Measurements from ENCODE around the gene FANK1. TPM values are rescaled to one million over a fixed set of nuclear protein-coding genes. Genes with fewer than 3 reads are reported as not detected.
A peak's percentile ranks its signal among the peaks of the same experiment; 100 is the strongest.
"Not testable (repeated sequence)": the region's sequence is repeated elsewhere in the genome, so short reads cannot be mapped to it uniquely, and the experiment has no call there.

FANK1 gene
- total RNA-seq, 2 donors from 2014 or later, result 1.0 to 7.3 TPM

GRCh38 chr10:125925262-125925834 is 29.0 kb downstream of the FANK1 start:
- no peak overlapping the region for H3K4me3 ChIP-seq
- intact Hi-C loops (cut with DNase I), result no loop called here
- no peaks in the 10 kb centered on the region for H3K36me3 ChIP-seq (replicated peaks in 1 of 2; ENCODE audit: insufficient read depth in 1 of 2, low read depth in 2 of 2)
- H3K27ac ChIP-seq, result peak overlapping the region in 1 of 4 donors; percentile 28
- ATAC-seq, result peak; percentile 40
- peak in 1 of 4 donors; percentile 28 for DNase-seq
- H3K4me1 ChIP-seq, result peaks cover 5% of the 10 kb centered on the region
- TF ChIP-seq POLR2A (IDR thresholded peaks at IDR 0.05), result no peak
- TF ChIP-seq, protein P1, sequence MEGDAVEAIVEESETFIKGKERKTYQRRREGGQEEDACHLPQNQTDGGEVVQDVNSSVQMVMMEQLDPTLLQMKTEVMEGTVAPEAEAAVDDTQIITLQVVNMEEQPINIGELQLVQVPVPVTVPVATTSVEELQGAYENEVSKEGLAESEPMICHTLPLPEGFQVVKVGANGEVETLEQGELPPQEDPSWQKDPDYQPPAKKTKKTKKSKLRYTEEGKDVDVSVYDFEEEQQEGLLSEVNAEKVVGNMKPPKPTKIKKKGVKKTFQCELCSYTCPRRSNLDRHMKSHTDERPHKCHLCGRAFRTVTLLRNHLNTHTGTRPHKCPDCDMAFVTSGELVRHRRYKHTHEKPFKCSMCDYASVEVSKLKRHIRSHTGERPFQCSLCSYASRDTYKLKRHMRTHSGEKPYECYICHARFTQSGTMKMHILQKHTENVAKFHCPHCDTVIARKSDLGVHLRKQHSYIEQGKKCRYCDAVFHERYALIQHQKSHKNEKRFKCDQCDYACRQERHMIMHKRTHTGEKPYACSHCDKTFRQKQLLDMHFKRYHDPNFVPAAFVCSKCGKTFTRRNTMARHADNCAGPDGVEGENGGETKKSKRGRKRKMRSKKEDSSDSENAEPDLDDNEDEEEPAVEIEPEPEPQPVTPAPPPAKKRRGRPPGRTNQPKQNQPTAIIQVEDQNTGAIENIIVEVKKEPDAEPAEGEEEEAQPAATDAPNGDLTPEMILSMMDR (IDR thresholded peaks at IDR 0.05), result no peak
- H3K9me3 ChIP-seq, result no peaks in the 10 kb centered on the region
- no peaks in the 10 kb centered on the region for H3K27me3 ChIP-seq
- 39 to 41% methylated on average over 5 of the region's 5 CpGs for WGBS, 2 donors

DNA sequence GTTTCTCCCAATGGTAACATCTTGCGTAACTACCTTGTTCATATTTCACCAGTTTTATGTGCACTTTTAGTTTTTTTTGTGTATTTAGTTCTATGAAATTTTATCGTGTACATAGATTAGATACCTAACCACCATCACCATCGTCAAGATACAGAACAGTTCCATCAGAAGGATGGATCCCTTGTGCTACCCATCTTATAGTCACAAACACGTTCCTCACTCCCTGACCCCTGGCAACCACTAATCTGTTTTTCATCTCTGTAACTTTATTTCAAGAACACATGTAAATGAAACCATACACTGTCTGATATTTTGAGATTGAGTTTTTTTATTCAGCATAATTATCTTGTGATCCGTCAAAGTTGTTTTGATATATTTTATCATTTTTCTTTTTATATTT is 29.9 kb downstream of the FANK1 start:
- no peaks in the 10 kb centered on the region for H3K27me3 ChIP-seq
- H3K9me3 ChIP-seq, result no peaks in the 10 kb centered on the region
- ATAC-seq (no peak), DNase-seq (no peak)
- no peaks in the 10 kb centered on the region for H3K4me1 ChIP-seq
- H3K27ac ChIP-seq, result no peak overlapping the region
- TF ChIP-seq POLR2A (IDR thresholded peaks at IDR 0.05), result no peak
- TF ChIP-seq, protein P1 (IDR thresholded peaks at IDR 0.05), result no peak
- 39 to 48% methylated on average over 5 of the region's 5 CpGs for WGBS, 2 donors
- intact Hi-C loops (cut with DNase I), result no loop called here
- H3K36me3 ChIP-seq (replicated peaks in 1 of 2; ENCODE audit: insufficient read depth in 1 of 2, low read depth in 2 of 2), result no peaks in the 10 kb centered on the region
- H3K4me3 ChIP-seq, result no peak overlapping the region

GRCh38 chr10:125927265-125927664 is 30.9 kb downstream of the FANK1 start:
- whole genome bisulfite sequencing, 2 donors, result 69 to 76% methylated on average over 5 of the region's 5 CpGs
- DNase-seq; H3K36me3 ChIP-seq (replicated peaks in 1 of 2; ENCODE audit: insufficient read depth in 1 of 2, low read depth in 2 of 2); ATAC-seq; H3K4me1 ChIP-seq; H3K4me3 ChIP-seq; H3K27ac ChIP-seq; H3K27me3 ChIP-seq; H3K9me3 ChIP-seq; intact Hi-C loops (cut with DNase I): not testable (repeated sequence)

GRCh38 chr10:125928928-125929585 is 32.7 kb downstream of the FANK1 start:
- WGBS, 2 donors, result 56 to 74% methylated on average over 7 of the region's 7 CpGs
- H3K4me3 ChIP-seq, result no peak overlapping the region
- intact Hi-C loops (cut with DNase I), result no loop called here
- H3K27me3 ChIP-seq, result no peaks in the 10 kb centered on the region
- no peaks in the 10 kb centered on the region for H3K36me3 ChIP-seq (replicated peaks in 1 of 2; ENCODE audit: insufficient read depth in 1 of 2, low read depth in 2 of 2)
- ATAC-seq (no peak), DNase-seq (no peak)
- no peaks in the 10 kb centered on the region for H3K9me3 ChIP-seq
- no peak for TF ChIP-seq POLR2A (IDR thresholded peaks at IDR 0.05)
- TF ChIP-seq, protein P1 (IDR thresholded peaks at IDR 0.05), result no peak
- no peak overlapping the region for H3K27ac ChIP-seq
- no peaks in the 10 kb centered on the region for H3K4me1 ChIP-seq

DNA sequence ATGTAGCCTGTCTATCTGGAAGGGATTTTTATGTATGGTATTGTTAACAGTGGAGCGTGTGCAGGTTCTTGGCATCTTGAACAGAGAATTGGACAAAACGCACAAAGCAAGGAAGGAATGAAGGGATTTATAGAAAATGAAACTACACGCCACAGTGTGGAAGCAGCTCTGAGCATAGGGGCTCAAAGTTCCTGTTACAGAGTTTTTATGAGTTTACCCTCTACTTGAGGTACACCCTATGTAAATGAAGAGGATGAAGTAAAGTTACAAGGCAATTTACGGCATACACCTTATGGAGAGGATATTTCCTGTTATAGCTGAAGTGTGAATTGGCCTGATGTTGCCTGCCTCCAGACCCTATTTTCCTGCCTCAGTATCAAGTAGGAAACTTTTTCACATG is 33.3 kb downstream of the FANK1 start:
- WGBS, 2 donors, result 81 to 89% methylated on average over 4 of the region's 4 CpGs

More for the DNA sequence above, 33.3 kb downstream of the FANK1 start:
- TF ChIP-seq, protein P1 (IDR thresholded peaks at IDR 0.05), result no peak
- TF ChIP-seq POLR2A (IDR thresholded peaks at IDR 0.05), result no peak
- DNase-seq, result no peak
- no peaks in the 10 kb centered on the region for H3K27me3 ChIP-seq
- ATAC-seq, result no peak
- no peaks in the 10 kb centered on the region for H3K9me3 ChIP-seq
- no peaks in the 10 kb centered on the region for H3K4me1 ChIP-seq
- intact Hi-C loops (cut with DNase I), result no loop called here
- H3K36me3 ChIP-seq (replicated peaks in 1 of 2; ENCODE audit: insufficient read depth in 1 of 2, low read depth in 2 of 2), result no peaks in the 10 kb centered on the region
- no peak overlapping the region for H3K27ac ChIP-seq
- H3K4me3 ChIP-seq, result no peak overlapping the region
